ENCODE results near the gene PPP3CB.

PPP3CB gene

DNA sequence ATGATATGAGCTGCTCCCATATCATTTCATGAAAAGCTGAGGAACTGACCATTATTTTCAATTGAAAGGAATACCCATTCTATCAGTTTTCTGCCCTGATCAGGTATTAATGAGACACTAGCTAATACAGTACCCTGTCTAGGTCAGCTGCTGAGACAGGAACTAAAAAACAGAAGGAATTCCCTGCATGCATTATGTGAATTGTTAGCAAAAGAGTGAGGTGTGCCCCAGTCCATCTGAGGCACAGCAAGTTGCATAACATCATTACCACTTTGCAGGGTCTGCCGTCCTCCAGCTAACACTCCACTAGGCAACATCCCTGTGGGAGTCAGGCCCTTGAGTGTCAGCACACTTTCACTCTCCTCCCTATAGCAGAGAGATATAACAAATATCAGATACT, 51.4 kb downstream of the PPP3CB start:
- DNase-seq (ENCODE audit: low spot score) (no peak), ATAC-seq (ENCODE audit: low read depth) (no peak)
- H3K4me3 ChIP-seq (ENCODE audit: severe bottlenecking), result no peak overlapping the region
- peaks cover 7% of the 10 kb centered on the region for H3K4me1 ChIP-seq (ENCODE audit: insufficient read depth, poor library complexity, severe bottlenecking)
- no peak overlapping the region for H3K27ac ChIP-seq (ENCODE audit: poor library complexity, severe bottlenecking)
- TF ChIP-seq, protein P1, sequence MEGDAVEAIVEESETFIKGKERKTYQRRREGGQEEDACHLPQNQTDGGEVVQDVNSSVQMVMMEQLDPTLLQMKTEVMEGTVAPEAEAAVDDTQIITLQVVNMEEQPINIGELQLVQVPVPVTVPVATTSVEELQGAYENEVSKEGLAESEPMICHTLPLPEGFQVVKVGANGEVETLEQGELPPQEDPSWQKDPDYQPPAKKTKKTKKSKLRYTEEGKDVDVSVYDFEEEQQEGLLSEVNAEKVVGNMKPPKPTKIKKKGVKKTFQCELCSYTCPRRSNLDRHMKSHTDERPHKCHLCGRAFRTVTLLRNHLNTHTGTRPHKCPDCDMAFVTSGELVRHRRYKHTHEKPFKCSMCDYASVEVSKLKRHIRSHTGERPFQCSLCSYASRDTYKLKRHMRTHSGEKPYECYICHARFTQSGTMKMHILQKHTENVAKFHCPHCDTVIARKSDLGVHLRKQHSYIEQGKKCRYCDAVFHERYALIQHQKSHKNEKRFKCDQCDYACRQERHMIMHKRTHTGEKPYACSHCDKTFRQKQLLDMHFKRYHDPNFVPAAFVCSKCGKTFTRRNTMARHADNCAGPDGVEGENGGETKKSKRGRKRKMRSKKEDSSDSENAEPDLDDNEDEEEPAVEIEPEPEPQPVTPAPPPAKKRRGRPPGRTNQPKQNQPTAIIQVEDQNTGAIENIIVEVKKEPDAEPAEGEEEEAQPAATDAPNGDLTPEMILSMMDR (IDR thresholded peaks at IDR 0.05; ENCODE audit: poor library complexity, severe bottlenecking), result no peak
- H3K36me3 ChIP-seq (ENCODE audit: low read depth), result peaks cover 5% of the 10 kb centered on the region; the same call in 1 of the 2 replicates
- H3K9me3 ChIP-seq (ENCODE audit: severe bottlenecking), result no peaks in the 10 kb centered on the region
- H3K27me3 ChIP-seq (ENCODE audit: insufficient read depth, poor library complexity, severe bottlenecking), result no peaks in the 10 kb centered on the region

DNA sequence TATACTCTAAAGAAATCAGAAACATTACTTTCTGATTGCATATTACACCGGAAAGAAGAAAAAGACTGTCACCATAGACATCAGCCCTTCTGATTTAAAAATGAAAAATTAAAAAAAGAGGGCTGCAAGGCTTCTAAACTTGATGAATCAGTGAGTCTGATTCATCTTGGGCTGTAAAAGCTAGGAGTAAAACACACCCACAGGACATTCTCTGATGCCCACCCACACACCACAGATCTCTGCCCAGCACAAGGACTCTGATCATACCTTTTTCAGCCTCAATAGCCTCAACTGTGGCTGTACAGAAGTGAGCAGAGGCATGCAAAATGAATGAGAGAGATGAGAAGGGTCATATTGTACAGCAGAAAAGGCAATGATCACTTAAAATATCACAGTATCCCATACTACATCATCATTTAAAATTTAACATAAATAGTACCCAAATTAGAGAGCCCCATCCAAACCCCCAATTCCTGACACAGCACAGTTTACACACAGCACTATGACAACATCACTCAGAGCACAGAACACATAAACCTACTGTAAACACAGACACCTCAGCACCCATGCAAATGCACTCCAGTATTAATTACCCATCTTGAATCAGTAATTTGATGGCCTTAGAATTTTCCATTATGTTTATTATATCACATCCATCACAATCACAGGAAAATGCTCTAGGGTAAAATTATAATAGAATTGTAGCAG, 56.1 kb downstream of the PPP3CB start:
- no peaks in the 10 kb centered on the region for H3K9me3 ChIP-seq (ENCODE audit: severe bottlenecking)
- peaks cover 10% of the 10 kb centered on the region for H3K36me3 ChIP-seq (ENCODE audit: low read depth)
- no peaks in the 10 kb centered on the region for H3K27me3 ChIP-seq (ENCODE audit: insufficient read depth, poor library complexity, severe bottlenecking)
- TF ChIP-seq, protein P1 (IDR thresholded peaks at IDR 0.05; ENCODE audit: poor library complexity, severe bottlenecking), result no peak
- DNase-seq (ENCODE audit: low spot score) (no peak), ATAC-seq (ENCODE audit: low read depth) (peak; percentile 92)
- H3K4me3 ChIP-seq (ENCODE audit: severe bottlenecking), result no peak overlapping the region
- peaks cover 9% of the 10 kb centered on the region for H3K4me1 ChIP-seq (ENCODE audit: insufficient read depth, poor library complexity, severe bottlenecking)
- H3K27ac ChIP-seq (ENCODE audit: poor library complexity, severe bottlenecking), result no peak overlapping the region

DNA sequence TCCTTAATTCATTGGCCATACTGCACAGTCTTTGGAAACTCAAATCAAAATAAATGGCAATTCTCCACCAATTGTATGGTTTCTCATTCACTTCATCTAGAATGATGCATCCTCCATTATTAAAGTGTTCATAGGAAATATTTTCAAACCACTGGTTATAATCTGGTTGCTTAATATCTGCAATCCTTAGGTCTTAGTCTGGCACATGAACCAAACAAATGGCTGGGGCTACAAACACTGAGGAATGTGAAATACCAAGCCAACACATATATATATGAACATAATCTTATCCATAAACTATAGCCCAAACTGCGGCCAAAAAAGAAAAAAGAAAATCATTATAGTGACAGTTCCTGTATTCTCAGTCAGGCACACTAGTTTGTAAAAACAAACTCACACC, 56.8 kb downstream of the PPP3CB start:
- Histone ChIP-seq H3K9me3 (ENCODE audit: severe bottlenecking) (no peaks in the 10 kb centered on the region), H3K27ac (ENCODE audit: poor library complexity, severe bottlenecking) (no peak overlapping the region), H3K4me3 (ENCODE audit: severe bottlenecking) (no peak overlapping the region), H3K27me3 (ENCODE audit: insufficient read depth, poor library complexity, severe bottlenecking) (no peaks in the 10 kb centered on the region), H3K36me3 (ENCODE audit: low read depth) (peaks cover 10% of the 10 kb centered on the region), H3K4me1 (ENCODE audit: insufficient read depth, poor library complexity, severe bottlenecking) (peaks cover 9% of the 10 kb centered on the region)
- ATAC-seq (ENCODE audit: low read depth) (no peak), DNase-seq (ENCODE audit: low spot score) (no peak)
- TF ChIP-seq, protein P1 (IDR thresholded peaks at IDR 0.05; ENCODE audit: poor library complexity, severe bottlenecking), result no peak

GRCh38 chr10:73433538-73433867, 62.3 kb downstream of the PPP3CB start, which contains the start of gene MSS51:
Gene MSS51 (minus strand): TSS chr10:73433561. CDS start chr10:73428284, 5,277 bp downstream.
- TF ChIP-seq, protein P1 (IDR thresholded peaks at IDR 0.05; ENCODE audit: poor library complexity, severe bottlenecking), result no peak
- DNase-seq (ENCODE audit: low spot score) (no peak), ATAC-seq (ENCODE audit: low read depth) (no peak)
- Histone ChIP-seq H3K27ac (ENCODE audit: poor library complexity, severe bottlenecking) (no peak within 1 kb of the TSS), H3K27me3 (ENCODE audit: insufficient read depth, poor library complexity, severe bottlenecking) (no peaks in the 10 kb centered on the region), H3K4me1 (ENCODE audit: insufficient read depth, poor library complexity, severe bottlenecking) (no peaks in the 10 kb centered on the region), H3K36me3 (ENCODE audit: low read depth) (peaks cover 13% of the 10 kb centered on the region), H3K9me3 (ENCODE audit: severe bottlenecking) (no peaks in the 10 kb centered on the region), H3K4me3 (ENCODE audit: severe bottlenecking) (no peak within 1 kb of the TSS)

Measured in RWPE2 (cell line).